Spleen (tissue), 11 donors: ENCODE data around the gene SDHAF4. TPM values are rescaled to one million over a fixed set of nuclear protein-coding genes. Genes with fewer than 3 reads are reported as not detected.

Source experiments
- DNase-seq: peaks from one replicate; pipeline ENCODE4 v3.0.0-alpha.2; 2020
- H3K27ac ChIP-seq, 8 donors: fragments of 200-600 bp; sonication (generic) in 7 of 8; 1 replicate in 4 of 8; 2 replicates in 4 of 8; pipeline versions ENCODE4 v1.5.0 to v1.8.0; 2016 to 2021; ENCODE audit warnings: inconsistent platforms in 4 of 8, mild to moderate bottlenecking in 4 of 8, moderate library complexity in 1 of 8
- H3K27me3 ChIP-seq, 7 donors: fragments of 200-600 bp; sonication (generic) in 6 of 7; replicated peaks in 1 of 7; 1 replicate in 4 of 7; 2 replicates in 3 of 7; pipeline versions ENCODE4 v1.5.0 to v1.8.0; 2016 to 2021; ENCODE audit warnings: inconsistent platforms in 3 of 7, mild to moderate bottlenecking in 1 of 7
- H3K36me3 ChIP-seq, 6 donors: fragments of 200-600 bp; sonication (generic) in 5 of 6; 1 replicate in 4 of 6; 2 replicates in 2 of 6; pipeline versions ENCODE4 v1.5.0 to v1.8.0; 2016 to 2021; ENCODE audit warnings: inconsistent platforms in 2 of 6
- H3K4me1 ChIP-seq, 6 donors: fragments of 200-600 bp; sonication (generic) in 5 of 6; 1 replicate in 3 of 6; 2 replicates in 3 of 6; pipeline versions ENCODE4 v1.5.0 to v1.8.0; 2016 to 2021; ENCODE audit warnings: inconsistent platforms in 3 of 6
- H3K4me3 ChIP-seq, 8 donors: fragments of 200-600 bp; sonication (generic) in 7 of 8; 1 replicate in 4 of 8; 2 replicates in 4 of 8; pipeline versions ENCODE4 v1.5.0 to v1.8.0; 2016 to 2021; ENCODE audit warnings: inconsistent platforms in 4 of 8, mild to moderate bottlenecking in 4 of 8, moderate library complexity in 2 of 8
- H3K9me3 ChIP-seq, 8 donors: fragments of 200-600 bp; sonication (generic) in 7 of 8; 1 replicate in 4 of 8; 2 replicates in 4 of 8; pipeline versions ENCODE4 v1.5.0 to v1.8.0; 2016 to 2021; ENCODE audit warnings: inconsistent platforms in 4 of 8
- CTCF ChIP-seq, 11 experiments: fragments of 200-600 bp in 7 of 11; fragments of 450-650 bp in 4 of 11; sonication (generic) in 4 of 11; IDR thresholded peaks in 8 of 11; conservative IDR thresholded peaks in 3 of 11; 1 replicate in 7 of 11; 2 replicates in 4 of 11; pipeline versions ENCODE4 v1.4.0 to v1.8.0; 2016 to 2021; ENCODE audit warnings: antibody characterized with exemption in 11 of 11, inconsistent platforms in 4 of 11, mild to moderate bottlenecking in 1 of 11
- POLR2A ChIP-seq, 3 donors: fragments of 450-650 bp; IDR thresholded peaks; one replicate each; pipeline ENCODE4 v1.5.1; 2017; ENCODE audit warnings: antibody characterized with exemption in 3 of 3, mild to moderate bottlenecking in 1 of 3
- POLR2AphosphoS5 ChIP-seq, 3 donors: sonication (generic); formaldehyde crosslinking; IDR thresholded peaks; one replicate each; pipeline ENCODE4 v1.5.1; 2017; ENCODE audit warnings: antibody characterized with exemption in 3 of 3
- WGBS, 5 donors: extraction: QIAGEN DNeasy Blood & Tissue Kit in 3 of 5; methylation state at CpG; one replicate each; pipeline versions ENCODE4 v1.1.5 to v1.1.7; 2013 to 2018; 5-methylcytosine and 5-hydroxymethylcytosine counted together
- intact Hi-C: fragments of 100-400 bp; cut with DNase I; formaldehyde crosslinking; loops from one replicate; pipeline ENCODE4 v1.15.0; 2023; ENCODE audit warnings: low total_unique reads
- polyA plus RNA-seq, 3 donors: library from polyadenylated mRNA; stranded (reverse); fragments of 200-250 nt; gene quantifications; one replicate each; pipeline ENCODE4 v1.2.1, GENCODE V29; 2013
- total RNA-seq, 7 donors: library from RNA; depleted of rRNA in 3 of 7; stranded (reverse); fragments of >200 nt in 3 of 7; fragmentation: NEBNext Ultra II Directional in 4 of 7; extraction: Animal tissue kit (Norgen Biotek cat#: 25700) in 4 of 7; gene quantifications; one replicate each; pipeline versions ENCODE4 v1.1.0 to v1.2.1, GENCODE V29; 2016 to 2021
- donor health status: healthy with polysubstance abuse.
- donor health status: DM: no; HTN: no; CAD: no; lungs with moderate emphysema.
- donor health status: DM: no; HTN: no; CAD: no.
- donor health status: Bipolar disorder and iron deficiency.
- donor health status: healthy.
- donor health status: DM: no; HTN: no; CAD: no.
- donor health status: DM: yes; HTN: yes; CAD: no.

The SDHAF4 gene
- total and polyA plus RNA-seq, 10 donors: 2.7 to 12.8 (median 8.0) TPM

GRCh38 chr6:70527071-70527737 lies 39.5 kb upstream of the SDHAF4 start:
- H3K4me3 ChIP-seq: no peak overlapping the region
- H3K9me3 ChIP-seq: no peaks in the 10 kb centered on the region
- no peaks in the 10 kb centered on the region for H3K4me1 ChIP-seq
- H3K27me3 ChIP-seq: no peaks in the 10 kb centered on the region
- WGBS, 5 donors: 92 to 98% (median 94%) methylated on average over 5 of the region's 5 CpGs
- H3K36me3 ChIP-seq: peaks cover 0 to 36% (median 2%) of the 10 kb centered on the region in 6 donors
- no peak overlapping the region for H3K27ac ChIP-seq
- intact Hi-C loops: loop anchor here (10.0 kb wide), 1 partner anchor 358 kb away; no protein-coding TSS in a partner anchor
- DNase-seq: no peak
- TF ChIP-seq POLR2A (IDR thresholded peaks at IDR 0.05) (no peak), CTCF (IDR thresholded peaks at IDR 0.05 in 8 of 11, conservative IDR thresholded peaks at IDR 0.05 in 3 of 11) (no peak), POLR2AphosphoS5 (IDR thresholded peaks at IDR 0.05) (no peak)

- H3K27ac ChIP-seq: no peak overlapping the region
- DNase-seq: no peak
- no peak overlapping the region for H3K4me3 ChIP-seq
- peaks cover 0 to 37% (median 2%) of the 10 kb centered on the region in 6 donors for H3K36me3 ChIP-seq
- TF ChIP-seq CTCF (IDR thresholded peaks at IDR 0.05 in 8 of 11, conservative IDR thresholded peaks at IDR 0.05 in 3 of 11) (no peak), POLR2AphosphoS5 (IDR thresholded peaks at IDR 0.05) (no peak), POLR2A (IDR thresholded peaks at IDR 0.05) (no peak)
- no peaks in the 10 kb centered on the region for H3K27me3 ChIP-seq
- 94 to 99% (median 97%) methylated on average over 2 of the region's 2 CpGs for WGBS, 5 donors
- H3K4me1 ChIP-seq: no peaks in the 10 kb centered on the region
- intact Hi-C loops: no loop called here
- H3K9me3 ChIP-seq: no peaks in the 10 kb centered on the region
These were observed 36.7 kb upstream of the SDHAF4 start for GRCh38 chr6:70530023-70530422.

GRCh38 chr6:70531133-70531532 lies 35.6 kb upstream of the SDHAF4 start:
- no peak for TF ChIP-seq POLR2A (IDR thresholded peaks at IDR 0.05)
- TF ChIP-seq POLR2AphosphoS5 (IDR thresholded peaks at IDR 0.05): no peak
- TF ChIP-seq CTCF (IDR thresholded peaks at IDR 0.05 in 8 of 11, conservative IDR thresholded peaks at IDR 0.05 in 3 of 11): no peak
- Histone ChIP-seq H3K36me3 (peaks cover 0 to 32% (median 2%) of the 10 kb centered on the region in 6 donors), H3K27ac (no peak overlapping the region), H3K4me1 (no peaks in the 10 kb centered on the region), H3K27me3 (no peaks in the 10 kb centered on the region), H3K9me3 (no peaks in the 10 kb centered on the region), H3K4me3 (no peak overlapping the region)
- no peak for DNase-seq
- intact Hi-C loops: no loop called here
- 83 to 97% (median 88%) methylated on average over 1 of the region's 1 CpG for WGBS, 5 donors

GRCh38 chr6:70537266-70537665 lies 29.5 kb upstream of the SDHAF4 start:
- Histone ChIP-seq H3K4me3 (no peak overlapping the region), H3K36me3 (peaks cover 0 to 57% (median 4%) of the 10 kb centered on the region in 6 donors), H3K27me3 (no peaks in the 10 kb centered on the region), H3K27ac (no peak overlapping the region), H3K9me3 (no peaks in the 10 kb centered on the region), H3K4me1 (no peaks in the 10 kb centered on the region)
- TF ChIP-seq CTCF (IDR thresholded peaks at IDR 0.05 in 8 of 11, conservative IDR thresholded peaks at IDR 0.05 in 3 of 11): no peak
- 51 to 63% (median 57%) methylated on average over 1 of the region's 1 CpG for WGBS, 5 donors
- intact Hi-C loops: no loop called here
- no peak for DNase-seq
